IMR-90 (cell line): Measurements from ENCODE around the gene SLAMF9. TPM values are rescaled to one million over a fixed set of nuclear protein-coding genes. Genes with fewer than 3 reads are reported as not detected.

Source experiments
- ATAC-seq: fragments of 200-7000 bp; cut with Tn5 transposase; 2 replicates; pipeline ENCODE4 v1.9.1; 2020; ENCODE audit warnings: low read depth, mild to moderate bottlenecking, moderate library complexity
- BruUV-seq: library from RNA; stranded (reverse); fragments of 400-500 nt; replicated peaks from 2 replicates; lab custom pipeline; 2021; lab: Mats Ljungman, UMichigan
- CTCF ChIA-PET: fragments of 300-600 bp; formaldehyde crosslinking; extraction: SDS; loops from one replicate; lab custom pipeline; 2021; ENCODE audit warnings: antibody characterized with exemption; lab: Yijun Ruan, JAX
- POLR2A ChIA-PET: fragments of 300-600 bp; sonication (Branson Sonifier 250); formaldehyde crosslinking; loops from one replicate; lab custom pipeline; 2022; ENCODE audit warnings: antibody characterized with exemption; ENCODE audit not compliant: unreplicated experiment; lab: Charles Lee
- DNase-seq: peaks from one replicate; pipeline ENCODE4 v3.0.0; 2013
- H2AFZ ChIP-seq: replicated peaks from 2 replicates; pipeline ENCODE3; 2013; ENCODE audit warnings: low read length, mild to moderate bottlenecking; ENCODE audit not compliant: poor library complexity
- H2AK5ac ChIP-seq: 2 replicates; pipeline ENCODE4 v1.6.1; 2013; ENCODE audit warnings: low read depth, low read length, inconsistent platforms
- H2AK9ac ChIP-seq: replicated peaks from 2 replicates; pipeline ENCODE3; 2013; ENCODE audit warnings: mild to moderate bottlenecking, low read depth, low read length, moderate library complexity; ENCODE audit not compliant: poor library complexity
- H2BK120ac ChIP-seq: 2 replicates; pipeline ENCODE4 v1.6.1; 2013; ENCODE audit warnings: low read depth, low read length, inconsistent platforms
- H2BK15ac ChIP-seq: 3 replicates; pipeline ENCODE4 v1.6.1; 2013; ENCODE audit warnings: low read depth, low read length, inconsistent platforms
- H2BK20ac ChIP-seq: 2 replicates; pipeline ENCODE4 v1.6.1; 2013; ENCODE audit warnings: low read depth, mild to moderate bottlenecking, inconsistent platforms, low read length, moderate library complexity
- H2BK5ac ChIP-seq: 2 replicates; pipeline ENCODE4 v1.6.1; 2013; ENCODE audit warnings: mild to moderate bottlenecking, low read depth, low read length, inconsistent platforms; ENCODE audit not compliant: poor library complexity, severe bottlenecking
- H3K14ac ChIP-seq: replicated peaks from 2 replicates; pipeline ENCODE4 v1.6.1; 2013; ENCODE audit warnings: low read depth, low read length, inconsistent platforms
- H3K18ac ChIP-seq: 2 replicates; pipeline ENCODE4 v1.6.1; 2013; ENCODE audit warnings: low read depth, low read length, control low read depth
- H3K23ac ChIP-seq: 2 replicates; pipeline ENCODE4 v1.6.1; 2013; ENCODE audit warnings: low read depth, low read length, inconsistent platforms
- H3K27ac ChIP-seq: 2 replicates; pipeline ENCODE4 v1.5.1; 2013; ENCODE audit warnings: mild to moderate bottlenecking, control low read depth, low read length; ENCODE audit not compliant: insufficient read depth
- H3K27me3 ChIP-seq: 2 replicates; pipeline ENCODE4 v1.6.1; 2013; ENCODE audit warnings: low read length; ENCODE audit not compliant: control insufficient read depth, insufficient read depth
- H3K36me3 ChIP-seq: 2 replicates; pipeline ENCODE4 v1.6.1; 2013; ENCODE audit warnings: low read length, mixed read lengths; ENCODE audit not compliant: control insufficient read depth, insufficient read depth
- H3K4ac ChIP-seq: 2 replicates; pipeline ENCODE4 v1.6.1; 2013; ENCODE audit warnings: low read depth, low read length, inconsistent platforms
- H3K4me1 ChIP-seq: 2 replicates; pipeline ENCODE4 v1.6.1; 2013; ENCODE audit warnings: low read length, mixed read lengths; ENCODE audit not compliant: control insufficient read depth, insufficient read depth
- H3K4me2 ChIP-seq: 2 replicates; pipeline ENCODE4 v1.6.1; 2013; ENCODE audit warnings: low read depth, mild to moderate bottlenecking, control low read depth, low read length, moderate library complexity
- H3K4me3 ChIP-seq: 2 replicates; pipeline ENCODE4 v1.5.1; 2013; ENCODE audit warnings: low read depth, mild to moderate bottlenecking, control low read depth, low read length, moderate library complexity; ENCODE audit not compliant: insufficient read depth
- H3K56ac ChIP-seq: 2 replicates; pipeline ENCODE4 v1.6.1; 2013; ENCODE audit warnings: low read length, inconsistent platforms; ENCODE audit not compliant: insufficient read depth; ENCODE audit errors: extremely low read depth
- H3K79me1 ChIP-seq, 2 experiments: 2 replicates each; pipeline ENCODE4 v1.6.1; 2013; ENCODE audit warnings: low read length in 2 of 2, inconsistent platforms in 1 of 2, low read depth in 1 of 2
- H3K9ac ChIP-seq: 2 replicates; pipeline ENCODE4 v1.6.1; 2013; ENCODE audit warnings: low read depth, low read length, control low read depth
- H3K9me1 ChIP-seq: 2 replicates; pipeline ENCODE4 v1.6.1; 2013; ENCODE audit warnings: low read length, inconsistent platforms; ENCODE audit not compliant: insufficient read depth
- H3K9me3 ChIP-seq: 2 replicates; pipeline ENCODE4 v1.6.1; 2013; ENCODE audit warnings: low read length; ENCODE audit not compliant: control insufficient read depth, insufficient read depth
- H4K20me1 ChIP-seq: 2 replicates; pipeline ENCODE4 v1.6.1; 2013; ENCODE audit warnings: low read length, inconsistent platforms; ENCODE audit not compliant: insufficient read depth
- H4K5ac ChIP-seq: 2 replicates; pipeline ENCODE4 v1.6.1; 2013; ENCODE audit warnings: mild to moderate bottlenecking, low read depth, low read length, control low read depth
- H4K8ac ChIP-seq, 2 experiments: 2 replicates each; pipeline ENCODE4 v1.6.1; 2013; ENCODE audit warnings: low read depth in 2 of 2, low read length in 2 of 2, control low read depth in 1 of 2, inconsistent platforms in 1 of 2
- H4K91ac ChIP-seq: 2 replicates; pipeline ENCODE4 v1.6.1; 2013; ENCODE audit warnings: low read depth, low read length, inconsistent platforms; ENCODE audit not compliant: insufficient read depth
- BHLHE40 ChIP-seq: fragments of 150-350 bp; IDR thresholded peaks from 2 replicates; pipeline ENCODE4 v1.6.1; 2016; ENCODE audit warnings: mild to moderate bottlenecking, low read depth, low read length
- CEBPB ChIP-seq: IDR thresholded peaks from 2 replicates; pipeline ENCODE4 v1.6.1; 2012; ENCODE audit warnings: low read depth, low read length, improper control_type of control experiment
- CHD1 ChIP-seq: IDR thresholded peaks from 2 replicates; pipeline ENCODE4 v1.6.1; 2012; ENCODE audit warnings: low read depth, low read length, improper control_type of control experiment
- CTCF ChIP-seq: conservative IDR thresholded peaks from 2 replicates; pipeline ENCODE4 v1.5.1; 2012; ENCODE audit warnings: mild to moderate bottlenecking, low read depth, low read length, improper control_type of control experiment
- FOS ChIP-seq: fragments of 150-350 bp; IDR thresholded peaks from 2 replicates; pipeline ENCODE4 v1.6.1; 2016; ENCODE audit warnings: low read depth, low read length
- MAFK ChIP-seq: IDR thresholded peaks from 2 replicates; pipeline ENCODE4 v1.6.1; 2012; ENCODE audit warnings: low read depth, low read length, improper control_type of control experiment
- MXI1 ChIP-seq: IDR thresholded peaks from 2 replicates; pipeline ENCODE4 v1.6.1; 2012; ENCODE audit warnings: low read depth, mild to moderate bottlenecking, low read length, moderate library complexity, borderline replicate concordance
- NFE2L2 ChIP-seq: fragments of 150-350 bp; IDR thresholded peaks from 2 replicates; pipeline ENCODE4 v1.6.1; 2016; ENCODE audit warnings: low read depth, mild to moderate bottlenecking, low read length
- POLR2A ChIP-seq: IDR thresholded peaks from 2 replicates; pipeline ENCODE4 v1.6.1; 2012; ENCODE audit warnings: mild to moderate bottlenecking, low read depth, low read length
- RAD21 ChIP-seq: IDR thresholded peaks from 2 replicates; pipeline ENCODE4 v1.6.1; 2012; ENCODE audit warnings: low read length, improper control_type of control experiment
- RCOR1 ChIP-seq: IDR thresholded peaks from 2 replicates; pipeline ENCODE4 v1.6.1; 2012; ENCODE audit warnings: mild to moderate bottlenecking, low read length, improper control_type of control experiment; ENCODE audit not compliant: insufficient replicate concordance
- RFX5 ChIP-seq: IDR thresholded peaks from 2 replicates; pipeline ENCODE4 v1.8.0; 2012; ENCODE audit warnings: low read depth, mild to moderate bottlenecking, low read length, moderate library complexity
- SMC3 ChIP-seq: fragments of 150-350 bp; IDR thresholded peaks from 2 replicates; pipeline ENCODE4 v1.6.1; 2016; ENCODE audit warnings: low read depth, mild to moderate bottlenecking, antibody characterized with exemption, low read length, moderate library complexity
- WGBS, 2 experiments: methylation state at CpG; one replicate each; pipeline versions ENCODE4 v1.1.5 to v1.1.7; 2013; ENCODE audit warnings: missing lambda C conversion rate in 2 of 2; ENCODE audit not compliant: insufficient read length in 1 of 2; ENCODE audit errors: extremely low coverage in 2 of 2; 5-methylcytosine and 5-hydroxymethylcytosine counted together
- dilution Hi-C: fragments of 300-500 bp; cut with HindIII; formaldehyde crosslinking; loops from one replicate; pipeline ENCODE4 v1.14.3; 2018; ENCODE audit warnings: low sequenced_read_pairs; ENCODE audit not compliant: unreplicated experiment
- in situ Hi-C: fragments of 300-500 bp; cut with MboI; formaldehyde crosslinking; loops from 3 replicates; pipeline ENCODE4 v1.14.3; 2019; ENCODE audit warnings: low sequenced_read_pairs, inconsistent platforms, mixed read lengths
- intact Hi-C: fragments of 100-400 bp; cut with micrococcal nuclease; formaldehyde crosslinking; loops from 2 replicates; pipeline ENCODE4 v1.10.0; 2022
- polyA plus RNA-seq, 3 experiments: library from polyadenylated mRNA; depleted of rRNA; stranded (reverse); fragments of >200 nt; gene quantifications; 2 replicates each; pipeline ENCODE4 v1.2.3, GENCODE V29; 2012; ENCODE audit warnings: low replicate concordance in 1 of 3
- total RNA-seq: library from RNA; depleted of rRNA; stranded (reverse); fragments of >200 nt; gene quantifications from 2 replicates; pipeline ENCODE4 v1.2.3, GENCODE V29; 2012
- TF ChIP-seq, protein P1 (sequence below): fragments of 150-350 bp; IDR thresholded peaks from 2 replicates; pipeline ENCODE4 v1.6.1; 2017; ENCODE audit warnings: mild to moderate bottlenecking, antibody characterized with exemption, low read length, low read depth
- TF ChIP-seq, protein P2 (sequence below): fragments of 150-350 bp; IDR thresholded peaks from 2 replicates; pipeline ENCODE4 v1.6.1; 2016; ENCODE audit warnings: low read depth, mild to moderate bottlenecking, low read length, moderate library complexity, borderline replicate concordance

Gene SLAMF9
- total and polyA plus RNA-seq, 2 of the 4 experiments (the other 2 are of a cell fraction): 0.18 to 0.67 TPM

DNA sequence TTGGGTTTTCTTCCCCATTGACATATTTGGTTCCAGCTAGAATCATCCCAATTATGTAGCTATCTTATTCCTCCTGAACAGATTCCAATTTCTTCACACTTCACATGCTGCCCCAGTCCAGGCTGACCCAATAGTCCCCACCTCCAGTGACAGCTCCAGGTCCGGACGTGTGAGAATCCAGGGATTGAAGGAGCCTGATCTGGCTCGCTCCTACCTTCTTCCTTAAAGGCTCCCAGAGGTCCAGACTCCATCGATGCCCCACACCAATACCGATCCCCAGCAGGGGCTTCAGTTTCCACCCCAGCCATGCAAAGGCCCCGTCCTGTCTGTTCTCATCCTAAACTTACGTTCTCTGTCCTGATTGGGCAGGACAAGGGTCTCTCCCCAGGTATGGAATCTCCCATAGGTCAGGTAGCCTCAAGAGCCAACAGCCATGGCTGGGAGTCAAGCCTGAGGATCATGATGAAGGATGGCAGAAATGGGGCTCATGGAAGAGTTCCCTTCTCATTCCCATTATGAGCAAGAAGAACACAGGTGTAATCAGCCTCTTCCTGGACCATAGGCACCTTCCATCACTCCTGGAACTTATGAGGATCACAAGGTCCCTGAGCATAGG, 20.4 kb upstream of the SLAMF9 start:
- no peak overlapping the region for H3K4ac ChIP-seq
- ChIA-PET CTCF (no interaction called here), POLR2A (no interaction called here)
- WGBS, 2 experiments: 83% methylated on average over 1 of the region's 7 CpGs; no CpG with 5 or more reads in 1 of the 2 experiments
- H4K20me1 ChIP-seq: no peaks in the 10 kb centered on the region
- H3K14ac ChIP-seq: no peak overlapping the region
- no TSS peak for BruUV-seq
- H2BK20ac ChIP-seq: no peak overlapping the region
- no peaks in the 10 kb centered on the region for H3K79me1 ChIP-seq
- intact Hi-C loops: no loop called here
- no peak overlapping the region for H3K27ac ChIP-seq
- no peaks in the 10 kb centered on the region for H3K9me3 ChIP-seq
- no peak overlapping the region for H3K9ac ChIP-seq
- H3K18ac ChIP-seq: no peak overlapping the region
- TF ChIP-seq FOS (no peak), MXI1 (no peak), CEBPB (no peak), MAFK (no peak), NFE2L2 (no peak), RFX5 (no peak), RCOR1 (no peak), CTCF (no peak), CHD1 (no peak), RAD21 (no peak), POLR2A (no peak), BHLHE40 (no peak), SMC3 (no peak)
- TF ChIP-seq, protein P1, sequence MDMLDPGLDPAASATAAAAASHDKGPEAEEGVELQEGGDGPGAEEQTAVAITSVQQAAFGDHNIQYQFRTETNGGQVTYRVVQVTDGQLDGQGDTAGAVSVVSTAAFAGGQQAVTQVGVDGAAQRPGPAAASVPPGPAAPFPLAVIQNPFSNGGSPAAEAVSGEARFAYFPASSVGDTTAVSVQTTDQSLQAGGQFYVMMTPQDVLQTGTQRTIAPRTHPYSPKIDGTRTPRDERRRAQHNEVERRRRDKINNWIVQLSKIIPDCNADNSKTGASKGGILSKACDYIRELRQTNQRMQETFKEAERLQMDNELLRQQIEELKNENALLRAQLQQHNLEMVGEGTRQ: no peak
- TF ChIP-seq, protein P2, sequence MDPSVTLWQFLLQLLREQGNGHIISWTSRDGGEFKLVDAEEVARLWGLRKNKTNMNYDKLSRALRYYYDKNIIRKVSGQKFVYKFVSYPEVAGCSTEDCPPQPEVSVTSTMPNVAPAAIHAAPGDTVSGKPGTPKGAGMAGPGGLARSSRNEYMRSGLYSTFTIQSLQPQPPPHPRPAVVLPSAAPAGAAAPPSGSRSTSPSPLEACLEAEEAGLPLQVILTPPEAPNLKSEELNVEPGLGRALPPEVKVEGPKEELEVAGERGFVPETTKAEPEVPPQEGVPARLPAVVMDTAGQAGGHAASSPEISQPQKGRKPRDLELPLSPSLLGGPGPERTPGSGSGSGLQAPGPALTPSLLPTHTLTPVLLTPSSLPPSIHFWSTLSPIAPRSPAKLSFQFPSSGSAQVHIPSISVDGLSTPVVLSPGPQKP: no peak
- H3K4me2 ChIP-seq: no peak overlapping the region
- H2BK5ac ChIP-seq: no peak overlapping the region
- no peak for ATAC-seq
- no peak overlapping the region for H2AK9ac ChIP-seq
- H3K36me3 ChIP-seq: no peaks in the 10 kb centered on the region; the same call in 1 of the 2 replicates
- dilution Hi-C loops: no loop called here
- no peak overlapping the region for H3K56ac ChIP-seq
- no peak overlapping the region for H2AK5ac ChIP-seq
- no peak overlapping the region for H3K4me3 ChIP-seq
- in situ Hi-C loops: no loop called here
- H4K91ac ChIP-seq: no peak overlapping the region
- H2BK120ac ChIP-seq: no peak overlapping the region
- H4K8ac ChIP-seq: no peak overlapping the region
- no peak overlapping the region for H2BK15ac ChIP-seq
- peaks cover 27% of the 10 kb centered on the region for H3K27me3 ChIP-seq
- H3K9me1 ChIP-seq: peaks cover 3% of the 10 kb centered on the region; the same call in 1 of the 2 replicates
- no peak overlapping the region for H2AFZ ChIP-seq
- H4K5ac ChIP-seq: no peak overlapping the region
- no peak for DNase-seq
- H3K4me1 ChIP-seq: peaks cover 4% of the 10 kb centered on the region; the same call in 1 of the 2 replicates
- no peak overlapping the region for H3K23ac ChIP-seq
